LNCAP (cell line): Measurements from ENCODE around the gene SORCS1.

Experiments
- TF ChIP-seq, protein P1 (sequence below): fragments of 450-650 bp; IDR thresholded peaks from 2 replicates; pipeline ENCODE4 v1.5.1; 2017; ENCODE audit warnings: mild to moderate bottlenecking

Gene SORCS1

DNA sequence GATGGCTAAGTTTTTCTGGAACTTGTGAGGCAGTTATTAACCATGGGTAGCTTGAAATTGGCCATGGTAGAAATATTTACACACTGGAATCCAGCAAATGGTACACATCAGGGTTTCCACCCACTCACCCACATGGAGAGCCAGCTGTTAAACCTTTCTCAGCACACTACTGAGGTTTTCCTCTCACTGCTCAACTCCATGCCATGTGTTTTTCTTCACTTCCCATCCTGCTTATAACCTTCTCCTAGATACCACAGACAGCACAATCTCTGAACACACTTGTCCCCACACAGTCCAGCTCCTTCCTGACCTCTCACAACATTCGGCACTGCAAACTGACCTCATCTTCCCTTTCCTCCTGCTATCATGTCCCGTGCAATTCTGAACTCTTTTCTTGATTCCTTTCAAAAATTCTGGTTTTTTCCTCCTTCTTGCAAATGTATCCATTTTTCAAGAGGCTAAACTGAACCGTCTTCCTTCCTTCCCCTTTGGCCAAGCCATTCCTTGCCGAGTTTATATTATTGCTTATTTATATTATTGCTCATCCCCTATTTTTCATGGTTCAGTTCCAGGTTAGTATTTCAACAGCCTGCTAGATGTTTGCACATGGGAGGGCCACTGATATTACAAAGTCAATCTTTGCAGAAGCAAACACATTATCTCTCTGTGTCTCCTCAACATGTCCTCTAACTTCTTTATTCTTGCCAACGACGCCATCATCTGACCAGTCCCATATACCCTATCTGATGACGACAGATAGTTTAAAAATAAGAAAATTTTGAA, 606.4 kb downstream of the SORCS1 start:
- TF ChIP-seq, protein P1, sequence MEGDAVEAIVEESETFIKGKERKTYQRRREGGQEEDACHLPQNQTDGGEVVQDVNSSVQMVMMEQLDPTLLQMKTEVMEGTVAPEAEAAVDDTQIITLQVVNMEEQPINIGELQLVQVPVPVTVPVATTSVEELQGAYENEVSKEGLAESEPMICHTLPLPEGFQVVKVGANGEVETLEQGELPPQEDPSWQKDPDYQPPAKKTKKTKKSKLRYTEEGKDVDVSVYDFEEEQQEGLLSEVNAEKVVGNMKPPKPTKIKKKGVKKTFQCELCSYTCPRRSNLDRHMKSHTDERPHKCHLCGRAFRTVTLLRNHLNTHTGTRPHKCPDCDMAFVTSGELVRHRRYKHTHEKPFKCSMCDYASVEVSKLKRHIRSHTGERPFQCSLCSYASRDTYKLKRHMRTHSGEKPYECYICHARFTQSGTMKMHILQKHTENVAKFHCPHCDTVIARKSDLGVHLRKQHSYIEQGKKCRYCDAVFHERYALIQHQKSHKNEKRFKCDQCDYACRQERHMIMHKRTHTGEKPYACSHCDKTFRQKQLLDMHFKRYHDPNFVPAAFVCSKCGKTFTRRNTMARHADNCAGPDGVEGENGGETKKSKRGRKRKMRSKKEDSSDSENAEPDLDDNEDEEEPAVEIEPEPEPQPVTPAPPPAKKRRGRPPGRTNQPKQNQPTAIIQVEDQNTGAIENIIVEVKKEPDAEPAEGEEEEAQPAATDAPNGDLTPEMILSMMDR: no peak

DNA sequence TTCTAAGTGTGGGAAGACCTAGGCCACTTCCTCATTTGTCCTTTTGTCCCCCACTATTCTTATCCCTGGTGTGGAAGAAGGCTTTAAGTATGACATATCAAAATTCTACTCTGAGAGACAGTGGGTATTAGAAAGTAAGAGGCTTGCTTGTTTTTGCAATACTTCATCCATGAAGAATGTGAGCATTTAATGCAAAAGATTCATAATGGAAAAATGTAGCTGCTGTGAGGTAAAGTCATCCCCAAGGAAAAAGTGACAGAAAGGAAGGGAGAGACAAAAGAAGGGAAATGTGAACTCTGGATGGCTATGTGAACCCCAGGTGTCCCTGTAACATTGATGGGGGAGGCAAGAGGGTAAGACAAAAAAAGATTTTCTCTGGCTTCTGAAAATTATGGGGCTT, 607.5 kb downstream of the SORCS1 start:
- TF ChIP-seq, protein P1: no peak

DNA sequence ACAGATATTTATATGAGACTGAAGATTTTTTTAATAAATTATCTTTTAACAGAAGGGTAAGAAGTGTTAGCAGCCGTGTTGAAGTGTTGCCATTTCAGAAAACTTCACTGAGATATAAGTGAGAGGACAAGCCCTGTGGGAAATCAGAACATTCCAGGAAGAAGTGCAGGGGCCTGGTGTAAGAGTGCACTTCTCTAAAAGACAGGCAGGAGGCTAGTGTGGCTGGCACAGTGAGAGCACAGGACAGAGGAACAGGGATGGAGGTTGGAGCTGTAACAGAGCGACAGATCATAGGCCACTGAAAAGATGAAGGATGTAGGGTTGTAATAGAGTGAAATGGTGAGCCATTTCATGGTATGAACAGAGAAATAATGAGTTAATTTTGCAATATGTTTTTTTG, 608.9 kb downstream of the SORCS1 start:
- TF ChIP-seq, protein P1: no peak

DNA sequence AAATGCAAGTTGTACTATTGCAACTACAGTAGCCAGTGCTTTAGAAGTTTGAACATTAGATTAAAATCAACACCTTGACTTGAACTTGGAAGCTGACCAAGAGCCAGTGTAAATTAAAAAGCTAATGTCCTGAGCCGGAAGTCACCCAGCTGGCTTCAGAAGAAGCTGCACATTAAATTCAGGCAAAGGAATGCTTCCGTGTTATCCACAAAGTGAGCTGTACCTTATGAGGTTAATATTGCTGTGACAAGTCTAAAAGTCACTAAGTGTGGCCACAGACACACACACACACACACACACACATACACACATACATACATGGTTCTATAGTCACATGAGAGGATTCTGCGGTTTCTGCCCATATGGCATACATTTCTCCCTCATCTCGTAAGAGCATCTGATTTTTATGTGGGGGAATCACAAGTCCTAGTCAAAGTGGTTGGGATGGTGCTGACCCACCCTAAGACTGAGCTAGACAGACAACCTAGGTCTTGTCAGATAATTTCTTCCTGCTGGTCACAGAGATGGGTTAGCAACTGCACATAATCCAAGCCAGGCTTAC, 612.9 kb downstream of the SORCS1 start:
- TF ChIP-seq, protein P1: no peak

DNA sequence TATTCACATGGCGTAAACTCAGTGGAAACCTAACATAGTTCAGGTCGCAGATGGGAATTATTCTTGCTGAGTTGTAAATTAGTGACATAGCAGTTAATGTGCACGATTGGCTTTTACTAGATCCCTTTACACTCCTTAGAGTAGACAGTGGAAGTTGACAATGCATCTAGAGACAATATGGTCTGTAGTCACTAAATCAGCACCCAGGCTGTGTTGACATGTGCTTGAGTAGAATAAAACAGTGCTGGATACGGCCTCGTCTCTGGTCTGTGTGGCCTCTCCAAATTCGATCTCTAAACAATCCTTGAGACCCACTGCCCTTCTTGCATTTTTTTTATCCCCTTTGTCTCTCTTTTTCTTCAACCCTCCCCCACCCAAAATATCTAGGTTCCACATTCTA, 615.7 kb downstream of the SORCS1 start:
- TF ChIP-seq, protein P1: no peak

DNA sequence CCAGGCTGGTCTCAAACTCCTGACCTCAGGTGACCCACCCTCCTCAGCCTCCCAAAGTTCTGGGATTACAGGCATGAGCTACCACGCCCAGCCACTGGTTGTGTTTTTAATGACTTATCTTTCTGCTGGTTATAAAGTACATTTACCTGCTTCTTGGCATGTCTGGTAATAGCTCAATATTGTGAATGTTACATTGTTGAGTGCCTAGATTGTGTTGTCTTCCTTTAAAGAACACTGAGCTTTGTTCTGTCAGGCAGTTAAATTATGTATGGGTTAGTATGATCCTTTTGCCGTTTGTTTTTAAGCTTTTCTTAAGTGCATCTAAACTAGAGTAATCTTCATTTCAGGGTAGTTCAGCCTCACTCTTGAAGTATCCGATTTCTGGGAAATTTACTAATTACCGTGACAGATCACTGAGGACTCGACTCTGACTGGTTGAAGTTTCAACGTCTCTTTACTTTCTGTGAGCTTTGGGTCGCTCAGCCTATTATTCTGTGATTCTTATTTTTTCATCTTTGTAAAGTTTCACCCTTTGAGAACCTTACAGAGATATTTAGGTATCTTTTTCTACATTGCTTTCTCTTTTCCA, 617.4 kb downstream of the SORCS1 start:
- TF ChIP-seq, protein P1: no peak

DNA sequence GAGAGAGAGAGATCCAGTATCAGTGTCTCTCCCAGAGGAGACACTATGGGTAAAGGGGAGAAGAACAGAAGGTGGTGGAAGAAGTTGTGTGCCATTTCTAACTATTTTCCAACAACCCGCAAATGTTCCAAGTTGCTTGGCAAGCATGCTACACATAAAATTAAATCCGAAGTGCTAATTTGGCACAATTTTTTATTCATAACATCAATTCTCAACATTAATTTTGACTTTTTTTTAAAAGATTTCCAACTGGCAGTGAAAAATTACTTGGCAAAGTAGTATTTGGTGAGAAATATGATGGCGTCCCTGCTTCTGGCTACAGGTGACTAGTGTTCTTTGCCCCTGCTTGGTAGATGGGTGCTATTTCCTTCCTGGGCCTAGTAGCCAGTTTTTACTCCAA, 622.0 kb downstream of the SORCS1 start:
- TF ChIP-seq, protein P1: no peak
